HL-60 (cell line): ENCODE measurements around the gene PELI1.

Source experiments
- CTCF ChIP-seq: IDR thresholded peaks from one replicate; pipeline ENCODE4 v1.5.1; 2011; ENCODE audit warnings: low read length, control low read depth, inconsistent platforms; ENCODE audit not compliant: insufficient read depth
- GABPA ChIP-seq: IDR thresholded peaks from 2 replicates; pipeline ENCODE4 v1.6.1; 2012; ENCODE audit warnings: low read depth
- POLR2AphosphoS5 ChIP-seq: IDR thresholded peaks from 2 replicates; pipeline ENCODE4 v1.6.1; 2012; ENCODE audit warnings: low read depth
- REST ChIP-seq: IDR thresholded peaks from 2 replicates; pipeline ENCODE4 v1.6.1; 2012; ENCODE audit warnings: low read depth; ENCODE audit not compliant: insufficient replicate concordance

- TF ChIP-seq CTCF (no peak), POLR2AphosphoS5 (no peak), REST (no peak), GABPA (no peak)
Observed at GRCh38 chr2:64175419-64176197, 31.4 kb upstream of the PELI1 start.
